Measurements from ENCODE around the gene MPRIP.

DNA sequence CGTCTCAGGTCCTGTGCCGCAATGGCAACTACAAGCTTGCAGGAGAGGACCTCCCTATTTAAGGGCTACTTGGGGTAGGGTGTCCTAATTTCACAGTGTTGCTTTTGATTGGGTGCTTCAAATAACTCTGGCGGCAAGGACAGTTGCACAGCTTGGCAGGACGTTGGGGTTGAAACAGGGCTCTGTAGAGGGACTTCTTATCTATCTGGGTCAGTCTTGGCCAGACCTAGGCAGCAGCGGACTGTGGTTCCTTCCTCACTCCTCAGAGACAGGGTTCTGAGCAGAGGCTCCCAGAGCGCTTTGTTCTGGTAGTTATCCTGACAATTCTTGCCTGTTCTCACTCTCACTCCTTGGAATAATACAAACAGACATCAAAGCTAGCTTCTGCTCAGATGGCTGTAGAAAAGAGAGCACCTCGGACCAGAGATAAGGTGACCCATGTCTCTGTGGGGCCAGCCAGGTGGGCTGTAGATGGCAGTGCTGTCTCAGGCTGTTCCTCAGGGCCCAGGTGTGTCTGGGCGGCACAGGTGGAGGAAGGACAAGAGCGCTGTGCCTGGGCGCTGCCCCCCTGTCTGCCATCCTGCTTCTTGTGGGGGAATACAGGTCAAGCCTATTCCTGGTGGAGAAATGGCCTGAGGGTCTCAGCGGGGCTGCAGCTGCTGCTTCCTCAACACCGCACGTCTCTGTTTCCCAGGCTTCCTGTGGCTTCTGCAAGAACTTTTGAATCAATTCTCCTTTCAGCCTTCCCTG lies 102.8 kb downstream of the MPRIP start:
- TF ChIP-seq POLR2A (IDR thresholded peaks at IDR 0.05) (no peak), POLR2AphosphoS5 (IDR thresholded peaks at IDR 0.05) (no peak)
- TF ChIP-seq, protein P1, sequence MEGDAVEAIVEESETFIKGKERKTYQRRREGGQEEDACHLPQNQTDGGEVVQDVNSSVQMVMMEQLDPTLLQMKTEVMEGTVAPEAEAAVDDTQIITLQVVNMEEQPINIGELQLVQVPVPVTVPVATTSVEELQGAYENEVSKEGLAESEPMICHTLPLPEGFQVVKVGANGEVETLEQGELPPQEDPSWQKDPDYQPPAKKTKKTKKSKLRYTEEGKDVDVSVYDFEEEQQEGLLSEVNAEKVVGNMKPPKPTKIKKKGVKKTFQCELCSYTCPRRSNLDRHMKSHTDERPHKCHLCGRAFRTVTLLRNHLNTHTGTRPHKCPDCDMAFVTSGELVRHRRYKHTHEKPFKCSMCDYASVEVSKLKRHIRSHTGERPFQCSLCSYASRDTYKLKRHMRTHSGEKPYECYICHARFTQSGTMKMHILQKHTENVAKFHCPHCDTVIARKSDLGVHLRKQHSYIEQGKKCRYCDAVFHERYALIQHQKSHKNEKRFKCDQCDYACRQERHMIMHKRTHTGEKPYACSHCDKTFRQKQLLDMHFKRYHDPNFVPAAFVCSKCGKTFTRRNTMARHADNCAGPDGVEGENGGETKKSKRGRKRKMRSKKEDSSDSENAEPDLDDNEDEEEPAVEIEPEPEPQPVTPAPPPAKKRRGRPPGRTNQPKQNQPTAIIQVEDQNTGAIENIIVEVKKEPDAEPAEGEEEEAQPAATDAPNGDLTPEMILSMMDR (IDR thresholded peaks at IDR 0.05) = no peak
